ENCODE measurements around the gene CREBRF.

- no peak for TF ChIP-seq CTCF (conservative IDR thresholded peaks at IDR 0.05; ENCODE audit: low read depth, low read length)
- TF ChIP-seq MAFK (IDR thresholded peaks at IDR 0.05; ENCODE audit: low read depth, low read length) = no peak
- TF ChIP-seq SMC3 (IDR thresholded peaks at IDR 0.05; ENCODE audit: low read depth, low read length) = no peak
- no peak for TF ChIP-seq RAD21 (IDR thresholded peaks at IDR 0.05; ENCODE audit: low read length)
- no peak for TF ChIP-seq FOS (IDR thresholded peaks at IDR 0.05; ENCODE audit: low read depth, low read length)
- no peak for TF ChIP-seq POLR2A (IDR thresholded peaks at IDR 0.05; ENCODE audit: low read depth, low read length)
- no peak for TF ChIP-seq RFX5 (IDR thresholded peaks at IDR 0.05; ENCODE audit: low read depth, low read length)
- TF ChIP-seq MXI1 (IDR thresholded peaks at IDR 0.05; ENCODE audit: borderline replicate concordance, low read depth, low read length) = no peak
These were observed 131.0 kb downstream of the CREBRF start for GRCh38 chr5:173187054-173187743.

Data from IMR-90 (cell line).